Fibroblast of villous mesenchyme (primary cell): Measurements from ENCODE around the gene MED8. TPM values are rescaled to one million over a fixed set of nuclear protein-coding genes. Genes with fewer than 3 reads are reported as not detected.

Source experiments
- DNase-seq: peaks from one replicate; pipeline ENCODE4 v3.0.0-alpha.2; 2010; ENCODE audit warnings: low read depth
- H3K4me3 ChIP-seq: 2 replicates; pipeline ENCODE4 v1.5.1; 2011; ENCODE audit warnings: low read depth, mild to moderate bottlenecking, low read length
- CTCF ChIP-seq: IDR thresholded peaks from 2 replicates; pipeline ENCODE4 v1.5.1; 2012; ENCODE audit warnings: low read depth, mild to moderate bottlenecking, low read length; ENCODE audit not compliant: insufficient read depth
- total RNA-seq: library from RNA; depleted of rRNA; stranded (reverse); fragments of >200 nt; gene quantifications from 2 replicates; pipeline ENCODE4 v1.2.3, GENCODE V29; 2012

The MED8 gene
- total RNA-seq, 1 donor: 79.5 TPM

- H3K4me3 ChIP-seq: no peak overlapping the region
- no peak for DNase-seq
- TF ChIP-seq CTCF: no peak
Measured at GRCh38 chr1:43430831-43431230, 41.2 kb upstream of the MED8 start.

- no peak for DNase-seq
- TF ChIP-seq CTCF: no peak
- H3K4me3 ChIP-seq: no peak overlapping the region
Measured at GRCh38 chr1:43427941-43428340, 38.3 kb upstream of the MED8 start.

- H3K4me3 ChIP-seq: no peak overlapping the region
- no peak for DNase-seq
- TF ChIP-seq CTCF: no peak
Measured at GRCh38 chr1:43427524-43427923, 37.9 kb upstream of the MED8 start.

GRCh38 chr1:43426221-43426620 lies 36.6 kb upstream of the MED8 start:
- no peak overlapping the region for H3K4me3 ChIP-seq
- DNase-seq: no peak
- TF ChIP-seq CTCF: no peak

GRCh38 chr1:43425045-43425444 lies 35.4 kb upstream of the MED8 start:
- H3K4me3 ChIP-seq: no peak overlapping the region
- TF ChIP-seq CTCF: no peak
- DNase-seq: no peak

GRCh38 chr1:43423672-43424550 lies 34.3 kb upstream of the MED8 start:
- H3K4me3 ChIP-seq: no peak overlapping the region
- TF ChIP-seq CTCF: no peak
- no peak for DNase-seq
